Smooth muscle cell (in vitro differentiated cells): ENCODE measurements around the gene KCNQ1. TPM values are rescaled to one million over a fixed set of nuclear protein-coding genes. Genes with fewer than 3 reads are reported as not detected.

Source experiments
- DNase-seq: peaks from one replicate; lab custom pipeline; 2025; ENCODE audit not compliant: unreplicated experiment; lab: John Stamatoyannopoulos, UW
- H2AFZ ChIP-seq: fragments of 200-600 bp; sonication (generic); 2 replicates; pipeline ENCODE4 v1.6.0; 2016; ENCODE audit warnings: antibody characterized with exemption, low read depth, mild to moderate bottlenecking
- H3F3A ChIP-seq: fragments of 200-600 bp; sonication (generic); 2 replicates; pipeline ENCODE4 v1.6.0; 2017; ENCODE audit warnings: antibody characterized with exemption, low read depth
- H3K27ac ChIP-seq: fragments of 200-600 bp; sonication (generic); 2 replicates; pipeline ENCODE4 v1.5.1; 2016; ENCODE audit warnings: low read depth, mild to moderate bottlenecking
- H3K27me3 ChIP-seq: fragments of 200-600 bp; sonication (generic); 2 replicates; pipeline ENCODE4 v1.6.1; 2016; ENCODE audit warnings: low read depth, mild to moderate bottlenecking
- H3K36me3 ChIP-seq: fragments of 200-600 bp; sonication (generic); 2 replicates; pipeline ENCODE4 v1.5.1; 2016; ENCODE audit warnings: low read depth
- H3K4me1 ChIP-seq: fragments of 200-600 bp; sonication (generic); 2 replicates; pipeline ENCODE4 v1.5.1; 2016; ENCODE audit warnings: low read depth
- H3K4me2 ChIP-seq: fragments of 200-600 bp; sonication (generic); 2 replicates; pipeline ENCODE4 v1.6.0; 2016; ENCODE audit warnings: mild to moderate bottlenecking
- H3K4me3 ChIP-seq: fragments of 200-600 bp; sonication (generic); 2 replicates; pipeline ENCODE4 v1.5.1; 2016; ENCODE audit warnings: mild to moderate bottlenecking
- H3K79me2 ChIP-seq: fragments of 200-600 bp; sonication (generic); 2 replicates; pipeline ENCODE4 v1.6.0; 2016; ENCODE audit warnings: low read depth, mild to moderate bottlenecking
- H3K9ac ChIP-seq: fragments of 200-600 bp; sonication (generic); 2 replicates; pipeline ENCODE4 v1.6.0; 2016; ENCODE audit warnings: low read depth
- H3K9me3 ChIP-seq: fragments of 200-600 bp; sonication (generic); replicated peaks from 2 replicates; pipeline ENCODE4 v1.5.1; 2016; ENCODE audit warnings: low read depth
- H4K20me1 ChIP-seq: fragments of 200-600 bp; sonication (generic); 2 replicates; pipeline ENCODE4 v1.6.0; 2016; ENCODE audit warnings: low read depth
- CTCF ChIP-seq: fragments of 200-600 bp; sonication (generic); IDR thresholded peaks from 2 replicates; pipeline ENCODE4 v1.5.1; 2017; ENCODE audit warnings: borderline replicate concordance, mild to moderate bottlenecking, antibody characterized with exemption; ENCODE audit not compliant: insufficient read depth, poor library complexity, severe bottlenecking
- WGBS: methylation state at CpG from one replicate; pipeline ENCODE4 v1.1.7; 2016; ENCODE audit warnings: low lambda C conversion rate; 5-methylcytosine and 5-hydroxymethylcytosine counted together
- polyA plus RNA-seq: library from polyadenylated mRNA; unstranded; fragments of >200 nt; fragmentation: Nextera tagmentation; extraction: Ambion mirVana; gene quantifications from 2 replicates; pipeline ENCODE4 v1.2.1, GENCODE V29; 2016
- total RNA-seq: library from RNA; depleted of rRNA; stranded (reverse); fragments of >200 nt; gene quantifications from 2 replicates; pipeline ENCODE4 v1.2.3, GENCODE V29; 2014

KCNQ1 gene
- total and polyA plus RNA-seq, 2 experiments from 2014 or later, result 1.3 to 2.3 TPM

GRCh38 chr11:2762451-2762850 lies 317.6 kb downstream of the KCNQ1 start:
- no peak for DNase-seq
- H3K9me3 ChIP-seq, result no peaks in the 10 kb centered on the region
- H3K27me3 ChIP-seq, result no peaks in the 10 kb centered on the region
- H3K27ac ChIP-seq, result no peak overlapping the region
- no peak overlapping the region for H2AFZ ChIP-seq
- no peak overlapping the region for H3K9ac ChIP-seq
- H3K4me2 ChIP-seq, result no peak overlapping the region
- H3F3A ChIP-seq, result no peaks in the 10 kb centered on the region
- no peak for TF ChIP-seq CTCF
- WGBS, result 94% methylated on average over 17 of the region's 17 CpGs
- H4K20me1 ChIP-seq, result no peaks in the 10 kb centered on the region
- no peaks in the 10 kb centered on the region for H3K4me1 ChIP-seq
- no peak overlapping the region for H3K4me3 ChIP-seq
- no peaks in the 10 kb centered on the region for H3K36me3 ChIP-seq
- no peaks in the 10 kb centered on the region for H3K79me2 ChIP-seq

- H3K9ac ChIP-seq, result no peak overlapping the region
- no peaks in the 10 kb centered on the region for H3K27me3 ChIP-seq
- H3K36me3 ChIP-seq, result no peaks in the 10 kb centered on the region
- no peaks in the 10 kb centered on the region for H3F3A ChIP-seq
- no peaks in the 10 kb centered on the region for H3K4me1 ChIP-seq
- H3K4me3 ChIP-seq, result no peak overlapping the region
- H3K4me2 ChIP-seq, result no peak overlapping the region
- H4K20me1 ChIP-seq, result no peaks in the 10 kb centered on the region
- no peak overlapping the region for H3K27ac ChIP-seq
- no peak overlapping the region for H2AFZ ChIP-seq
- H3K9me3 ChIP-seq, result no peaks in the 10 kb centered on the region
- no peaks in the 10 kb centered on the region for H3K79me2 ChIP-seq
- DNase-seq, result no peak
- whole genome bisulfite sequencing, result 93% methylated on average over 4 of the region's 4 CpGs
- no peak for TF ChIP-seq CTCF
Measured at GRCh38 chr11:2763984-2764383, 319.2 kb downstream of the KCNQ1 start.

- no peak for TF ChIP-seq CTCF
- Histone ChIP-seq H3K9ac (no peak overlapping the region), H3K27me3 (no peaks in the 10 kb centered on the region), H3K79me2 (no peaks in the 10 kb centered on the region), H3K36me3 (no peaks in the 10 kb centered on the region), H3K9me3 (no peaks in the 10 kb centered on the region), H3K4me1 (no peaks in the 10 kb centered on the region), H4K20me1 (no peaks in the 10 kb centered on the region), H3K27ac (no peak overlapping the region), H3K4me2 (no peak overlapping the region), H2AFZ (no peak overlapping the region), H3K4me3 (no peak overlapping the region), H3F3A (no peaks in the 10 kb centered on the region)
- DNase-seq, result no peak
- 82% methylated on average over 3 of the region's 3 CpGs for WGBS
Measured at GRCh38 chr11:2765491-2765890, 320.7 kb downstream of the KCNQ1 start.

GRCh38 chr11:2766166-2766565 lies 321.4 kb downstream of the KCNQ1 start:
- DNase-seq, result no peak
- Histone ChIP-seq H3K9me3 (no peaks in the 10 kb centered on the region), H3K27me3 (no peaks in the 10 kb centered on the region), H3F3A (no peaks in the 10 kb centered on the region), H2AFZ (no peak overlapping the region), H4K20me1 (no peaks in the 10 kb centered on the region), H3K4me1 (no peaks in the 10 kb centered on the region), H3K4me2 (no peak overlapping the region), H3K9ac (no peak overlapping the region), H3K79me2 (no peaks in the 10 kb centered on the region), H3K4me3 (no peak overlapping the region), H3K36me3 (no peaks in the 10 kb centered on the region), H3K27ac (no peak overlapping the region)
- 94% methylated on average over 4 of the region's 4 CpGs for WGBS
- no peak for TF ChIP-seq CTCF
